Neural crest cell (in vitro differentiated cells): Measurements from ENCODE around the gene ACSF3. TPM values are rescaled to one million over a fixed set of nuclear protein-coding genes. Genes with fewer than 3 reads are reported as not detected.

ENCODE experiments used
- DNase-seq: peaks from one replicate; pipeline ENCODE4 v3.0.0; 2021; ENCODE audit warnings: low read depth, mixed read lengths, low spot score
- H3K27ac Mint-ChIP-seq: one replicate; pipeline ENCODE4 v1.8.0; 2021; ENCODE audit warnings: mild to moderate bottlenecking, mixed read lengths; ENCODE audit not compliant: unreplicated experiment
- H3K27me3 Mint-ChIP-seq: 2 replicates; pipeline ENCODE4 v1.8.0; 2021; ENCODE audit warnings: low read depth, mild to moderate bottlenecking, mixed read lengths
- H3K36me3 Mint-ChIP-seq: 2 replicates; pipeline ENCODE4 v1.8.0; 2021; ENCODE audit warnings: low read depth, mild to moderate bottlenecking, mixed read lengths
- H3K4me1 Mint-ChIP-seq: 2 replicates; pipeline ENCODE4 v1.8.0; 2021; ENCODE audit warnings: mixed read lengths
- H3K4me3 Mint-ChIP-seq: one replicate; pipeline ENCODE4 v1.8.0; 2021; ENCODE audit warnings: mild to moderate bottlenecking, mixed read lengths
- H3K9me3 Mint-ChIP-seq: 2 replicates; pipeline ENCODE4 v1.8.0; 2021; ENCODE audit warnings: mixed read lengths
- total RNA-seq: library from RNA; stranded (reverse); gene quantifications from 2 replicates; pipeline ENCODE4 v1.2.1, GENCODE V29; 2021
- TF ChIP-seq, protein P1 (sequence below): fragments of 200-600 bp; sonication (generic); conservative IDR thresholded peaks from 2 replicates; pipeline ENCODE4 v1.5.0; 2021; ENCODE audit warnings: antibody characterized with exemption, mild to moderate bottlenecking

The ACSF3 gene
- total RNA-seq, 1 donor from 2014 or later: 31.0 TPM

GRCh38 chr16:89097392-89097772 is 3.7 kb downstream of the ACSF3 start:
- no peak overlapping the region for H3K27ac Mint-ChIP-seq

GRCh38 chr16:89098767-89099430 is 5.2 kb downstream of the ACSF3 start:
- Mint-ChIP-seq H3K27ac (no peak overlapping the region), H3K36me3 (no peaks in the 10 kb centered on the region), H3K9me3 (no peaks in the 10 kb centered on the region), H3K27me3 (no peaks in the 10 kb centered on the region), H3K4me3 (peak overlapping the region; percentile 27), H3K4me1 (peaks cover 42% of the 10 kb centered on the region)
- TF ChIP-seq, protein P1, sequence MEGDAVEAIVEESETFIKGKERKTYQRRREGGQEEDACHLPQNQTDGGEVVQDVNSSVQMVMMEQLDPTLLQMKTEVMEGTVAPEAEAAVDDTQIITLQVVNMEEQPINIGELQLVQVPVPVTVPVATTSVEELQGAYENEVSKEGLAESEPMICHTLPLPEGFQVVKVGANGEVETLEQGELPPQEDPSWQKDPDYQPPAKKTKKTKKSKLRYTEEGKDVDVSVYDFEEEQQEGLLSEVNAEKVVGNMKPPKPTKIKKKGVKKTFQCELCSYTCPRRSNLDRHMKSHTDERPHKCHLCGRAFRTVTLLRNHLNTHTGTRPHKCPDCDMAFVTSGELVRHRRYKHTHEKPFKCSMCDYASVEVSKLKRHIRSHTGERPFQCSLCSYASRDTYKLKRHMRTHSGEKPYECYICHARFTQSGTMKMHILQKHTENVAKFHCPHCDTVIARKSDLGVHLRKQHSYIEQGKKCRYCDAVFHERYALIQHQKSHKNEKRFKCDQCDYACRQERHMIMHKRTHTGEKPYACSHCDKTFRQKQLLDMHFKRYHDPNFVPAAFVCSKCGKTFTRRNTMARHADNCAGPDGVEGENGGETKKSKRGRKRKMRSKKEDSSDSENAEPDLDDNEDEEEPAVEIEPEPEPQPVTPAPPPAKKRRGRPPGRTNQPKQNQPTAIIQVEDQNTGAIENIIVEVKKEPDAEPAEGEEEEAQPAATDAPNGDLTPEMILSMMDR: no peak
- DNase-seq: no peak

More at GRCh38 chr16:89097392-89097772, 3.7 kb downstream of the ACSF3 start:
- H3K9me3 Mint-ChIP-seq: no peaks in the 10 kb centered on the region
- peaks cover 7% of the 10 kb centered on the region for H3K27me3 Mint-ChIP-seq
- H3K4me1 Mint-ChIP-seq: peaks cover 42% of the 10 kb centered on the region
- H3K4me3 Mint-ChIP-seq: no peak overlapping the region
- no peak for DNase-seq
- no peaks in the 10 kb centered on the region for H3K36me3 Mint-ChIP-seq
- TF ChIP-seq, protein P1: no peak

DNA sequence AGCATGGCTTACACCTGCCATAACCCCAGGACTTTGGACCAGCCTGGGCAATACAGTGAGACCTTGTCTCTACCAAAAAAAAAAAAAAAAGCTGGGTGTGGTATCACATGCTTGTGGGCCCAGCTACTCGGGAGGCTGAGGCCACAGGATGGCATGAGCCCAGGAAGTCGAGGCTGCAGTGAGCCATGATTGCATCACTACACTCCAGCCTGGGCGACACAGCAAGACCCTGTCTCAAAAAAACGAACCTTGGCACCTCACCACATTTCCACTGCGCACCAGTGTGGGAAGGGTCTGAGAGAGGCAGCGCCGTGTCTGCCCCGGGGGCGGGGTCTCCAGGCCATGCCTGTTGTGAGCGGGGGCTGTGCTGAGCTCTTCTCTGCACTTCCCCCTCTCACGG is 6.3 kb downstream of the ACSF3 start:
- Mint-ChIP-seq H3K36me3 (no peaks in the 10 kb centered on the region), H3K4me1 (peaks cover 33% of the 10 kb centered on the region), H3K9me3 (no peaks in the 10 kb centered on the region), H3K27ac (no peak overlapping the region), H3K4me3 (no peak overlapping the region), H3K27me3 (no peaks in the 10 kb centered on the region)
- no peak for DNase-seq
- TF ChIP-seq, protein P1: no peak

DNA sequence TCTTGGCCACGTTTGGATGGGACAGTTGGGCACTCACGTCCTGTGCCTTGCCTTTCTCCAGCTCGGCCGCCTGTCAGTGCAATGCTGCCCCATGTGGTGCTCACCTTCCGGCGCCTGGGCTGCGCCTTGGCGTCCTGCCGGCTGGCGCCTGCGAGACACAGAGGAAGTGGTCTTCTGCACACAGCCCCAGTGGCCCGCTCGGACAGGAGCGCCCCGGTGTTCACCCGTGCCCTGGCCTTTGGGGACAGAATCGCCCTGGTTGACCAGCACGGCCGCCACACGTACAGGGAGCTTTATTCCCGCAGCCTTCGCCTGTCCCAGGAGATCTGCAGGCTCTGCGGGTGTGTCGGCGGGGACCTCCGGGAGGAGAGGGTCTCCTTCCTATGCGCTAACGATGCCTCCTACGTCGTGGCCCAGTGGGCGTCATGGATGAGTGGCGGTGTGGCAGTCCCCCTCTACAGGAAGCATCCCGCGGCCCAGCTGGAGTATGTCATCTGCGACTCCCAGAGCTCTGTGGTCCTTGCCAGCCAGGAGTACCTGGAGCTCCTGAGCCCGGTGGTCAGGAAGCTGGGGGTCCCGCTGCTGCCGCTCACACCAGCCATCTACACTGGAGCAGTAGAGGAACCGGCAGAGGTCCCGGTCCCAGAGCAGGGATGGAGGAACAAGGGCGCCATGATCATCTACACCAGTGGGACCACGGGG is 7.1 kb downstream of the ACSF3 start:
- no peak for DNase-seq
- Mint-ChIP-seq H3K4me3 (no peak overlapping the region), H3K36me3 (no peaks in the 10 kb centered on the region), H3K27ac (no peak overlapping the region), H3K4me1 (peaks cover 27% of the 10 kb centered on the region), H3K27me3 (no peaks in the 10 kb centered on the region), H3K9me3 (no peaks in the 10 kb centered on the region)
- TF ChIP-seq, protein P1: no peak

DNA sequence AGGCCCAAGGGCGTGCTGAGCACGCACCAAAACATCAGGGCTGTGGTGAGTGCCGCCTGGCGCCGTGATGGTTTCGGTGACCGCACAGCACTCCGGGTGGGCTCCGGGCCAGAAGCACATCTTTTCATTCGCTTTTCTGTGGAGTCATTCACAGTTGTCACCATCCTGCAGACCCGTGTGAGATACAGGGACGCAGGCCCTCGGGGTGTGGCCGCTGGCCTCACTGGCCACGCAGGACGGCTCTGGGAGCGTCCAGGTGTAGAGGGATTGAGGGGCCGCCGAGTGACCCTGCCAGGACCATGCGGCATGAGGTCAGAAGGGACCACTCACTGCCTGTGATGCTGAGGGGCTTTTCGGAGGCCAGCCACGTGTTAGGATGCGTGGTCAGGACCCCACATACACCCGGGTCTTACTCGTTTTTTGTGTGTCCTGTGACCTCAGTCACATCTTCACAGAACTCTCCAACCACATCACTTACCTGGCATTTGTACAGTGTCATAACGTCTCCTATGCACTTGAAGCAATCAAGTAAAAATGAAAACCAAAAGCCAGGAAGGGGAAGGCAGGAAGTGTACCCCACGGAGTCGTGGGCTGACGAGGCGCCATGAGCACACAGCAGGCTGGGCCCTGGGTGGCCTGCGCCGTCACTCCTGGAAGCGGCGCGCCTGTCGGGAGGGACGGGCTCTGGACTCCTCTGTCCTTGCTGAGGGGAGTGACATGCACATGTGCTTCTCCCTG is 7.8 kb downstream of the ACSF3 start:
- no peaks in the 10 kb centered on the region for H3K36me3 Mint-ChIP-seq

More for the DNA sequence above, 7.8 kb downstream of the ACSF3 start:
- peaks cover 20% of the 10 kb centered on the region for H3K4me1 Mint-ChIP-seq
- H3K27ac Mint-ChIP-seq: no peak overlapping the region
- no peaks in the 10 kb centered on the region for H3K9me3 Mint-ChIP-seq
- H3K27me3 Mint-ChIP-seq: no peaks in the 10 kb centered on the region
- no peak overlapping the region for H3K4me3 Mint-ChIP-seq
- DNase-seq: no peak
- TF ChIP-seq, protein P1: no peak
